ENCODE data around the gene OSBPL6. TPM values are rescaled to one million over a fixed set of nuclear protein-coding genes. Genes with fewer than 3 reads are reported as not detected.
"Not testable (repeated sequence)": the region's sequence is repeated elsewhere in the genome, so short reads cannot be mapped to it uniquely, and the experiment has no call there.

OSBPL6 gene
- total RNA-seq, 1 donor from 2014 or later, result 4.6 TPM

GRCh38 chr2:178320011-178320585 is 125.8 kb downstream of the OSBPL6 start:
- intact Hi-C loops (cut with micrococcal nuclease), result no loop called here
- no peak for ATAC-seq
- no peak for DNase-seq

GRCh38 chr2:178322068-178322467 is 127.8 kb downstream of the OSBPL6 start:
- no peak for DNase-seq
- no peak for ATAC-seq
- intact Hi-C loops (cut with micrococcal nuclease), result no loop called here

DNA sequence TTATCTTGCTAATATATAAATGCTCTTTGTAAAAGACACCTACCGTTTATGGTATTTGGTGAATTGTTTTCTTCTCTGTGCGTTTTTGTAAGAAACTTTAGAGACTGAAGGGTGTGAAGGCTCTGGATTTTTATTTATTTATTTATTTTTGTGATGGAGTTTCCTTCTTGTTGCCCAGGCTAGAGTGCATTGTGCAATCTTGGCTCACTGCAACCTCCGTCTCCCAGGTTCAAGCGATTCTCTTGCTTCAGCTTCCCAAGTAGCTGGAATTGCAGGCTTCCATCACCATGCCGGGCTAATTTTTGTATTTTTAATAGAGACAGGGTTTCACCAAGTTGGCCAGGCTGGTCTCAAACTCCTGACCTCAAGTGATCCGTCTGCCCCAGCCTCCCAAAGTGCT is 129.0 kb downstream of the OSBPL6 start:
- ATAC-seq; DNase-seq; intact Hi-C loops (cut with micrococcal nuclease): not testable (repeated sequence)

DNA sequence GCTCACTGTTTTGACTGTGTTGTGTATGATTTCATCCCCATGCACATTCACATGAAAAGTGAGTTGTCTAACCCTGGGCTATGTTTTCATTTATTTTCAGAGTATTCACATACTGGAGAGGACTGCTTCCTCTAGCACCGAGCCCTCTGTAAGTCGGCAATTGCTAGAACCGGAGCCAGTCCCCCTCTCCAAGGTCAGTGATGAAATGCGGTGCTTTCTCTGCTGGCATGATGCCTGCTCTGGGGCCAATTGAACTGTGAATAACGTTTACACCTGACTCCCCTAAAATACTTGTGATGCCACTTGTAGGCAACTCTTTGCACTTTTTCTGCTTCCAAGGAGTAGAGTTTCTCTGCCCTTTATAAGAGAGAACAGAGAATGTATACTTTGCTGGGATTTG is 129.8 kb downstream of the OSBPL6 start:
- intact Hi-C loops (cut with micrococcal nuclease), result no loop called here
- no peak for ATAC-seq
- no peak for DNase-seq

DNA sequence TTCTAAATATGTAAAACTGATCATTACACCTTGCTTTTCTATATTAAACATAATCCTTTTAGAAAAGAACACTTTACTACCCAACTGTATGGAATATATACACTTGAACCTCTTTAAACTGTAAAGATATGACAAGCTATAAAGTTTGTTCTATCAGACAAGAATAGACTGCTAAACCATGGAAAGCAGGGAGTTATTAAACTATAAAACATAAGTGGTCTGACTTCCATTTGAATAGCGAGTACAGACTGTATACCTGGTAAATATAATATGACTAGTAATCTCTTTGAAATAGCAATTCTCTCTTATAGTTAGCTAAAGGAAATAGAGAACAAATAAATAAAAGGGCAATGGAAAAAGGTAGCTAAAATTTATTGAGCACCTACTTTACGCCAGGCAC is 131.0 kb downstream of the OSBPL6 start:
- ATAC-seq, result no peak
- intact Hi-C loops (cut with micrococcal nuclease), result no loop called here
- no peak for DNase-seq

- DNase-seq (no peak), ATAC-seq (no peak)
- intact Hi-C loops (cut with micrococcal nuclease), result no loop called here
These were observed 133.2 kb downstream of the OSBPL6 start for GRCh38 chr2:178327516-178327915.

- intact Hi-C loops (cut with micrococcal nuclease), result no loop called here
- no peak for ATAC-seq
- DNase-seq, result no peak
These were observed 133.7 kb downstream of the OSBPL6 start for GRCh38 chr2:178328037-178328436.

DNA sequence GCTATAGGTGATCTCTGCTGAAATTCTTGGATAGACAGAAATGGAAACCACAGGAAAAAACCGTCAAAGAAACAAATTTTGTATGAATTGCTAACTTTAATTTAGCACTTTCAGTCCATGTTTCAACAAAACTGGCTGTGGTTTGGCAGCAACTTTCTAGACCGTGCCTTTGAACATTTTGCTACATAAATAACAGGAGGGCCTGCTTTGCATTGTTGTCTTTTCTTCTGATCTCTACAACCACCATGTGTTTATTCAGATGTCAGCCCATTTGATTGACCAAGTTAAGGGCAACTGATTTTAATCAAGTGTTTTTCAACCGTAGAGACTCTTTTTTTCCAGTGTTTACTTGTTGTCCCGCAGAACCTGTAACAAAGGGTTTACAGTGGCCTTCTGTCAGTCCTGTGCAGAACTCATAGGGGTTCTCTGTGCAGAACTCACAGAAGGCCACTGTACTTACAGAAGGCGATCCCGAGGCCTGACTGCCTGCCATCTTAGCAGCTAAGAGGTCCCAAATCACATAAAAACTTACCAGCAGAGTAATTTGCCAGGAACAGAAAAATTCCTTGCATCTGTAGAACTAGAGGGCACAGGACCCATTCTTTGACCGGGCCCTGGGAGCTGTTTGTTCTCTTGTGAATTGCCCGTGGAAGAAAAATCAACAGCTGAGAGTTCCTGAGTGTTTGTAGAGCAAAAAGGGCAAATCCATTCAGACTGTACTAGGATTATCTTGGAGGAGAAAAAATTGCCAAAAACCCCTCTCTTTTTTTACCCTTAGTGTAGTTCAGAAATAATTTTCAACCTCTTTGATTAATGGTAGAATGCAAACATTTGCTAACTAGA is 136.1 kb downstream of the OSBPL6 start:
- ATAC-seq (no peak), DNase-seq (no peak)
- intact Hi-C loops (cut with micrococcal nuclease), result no loop called here

GRCh38 chr2:178331474-178332432 is 137.4 kb downstream of the OSBPL6 start:
- DNase-seq, result no peak
- intact Hi-C loops (cut with micrococcal nuclease), result no loop called here
- ATAC-seq, result no peak

- no peak for ATAC-seq
- intact Hi-C loops (cut with micrococcal nuclease), result no loop called here
- no peak for DNase-seq
These were observed 139.5 kb downstream of the OSBPL6 start for GRCh38 chr2:178333851-178334250.

- no peak for ATAC-seq
- intact Hi-C loops (cut with micrococcal nuclease), result no loop called here
- DNase-seq, result no peak
These were observed 140.9 kb downstream of the OSBPL6 start for GRCh38 chr2:178335230-178335629.

- intact Hi-C loops (cut with micrococcal nuclease), result no loop called here
- ATAC-seq (no peak), DNase-seq (no peak)
These were observed 149.8 kb downstream of the OSBPL6 start for GRCh38 chr2:178344121-178344520.

GRCh38 chr2:178345951-178346350 is 151.6 kb downstream of the OSBPL6 start:
- DNase-seq (no peak), ATAC-seq (no peak)
- intact Hi-C loops (cut with micrococcal nuclease), result no loop called here

- no peak for DNase-seq
- intact Hi-C loops (cut with micrococcal nuclease), result no loop called here
- ATAC-seq, result no peak
These were observed 155.7 kb downstream of the OSBPL6 start for GRCh38 chr2:178350051-178350450.

GRCh38 chr2:178357704-178358103 is 163.4 kb downstream of the OSBPL6 start:
- intact Hi-C loops (cut with micrococcal nuclease); ATAC-seq; DNase-seq: not testable (repeated sequence)

DNA sequence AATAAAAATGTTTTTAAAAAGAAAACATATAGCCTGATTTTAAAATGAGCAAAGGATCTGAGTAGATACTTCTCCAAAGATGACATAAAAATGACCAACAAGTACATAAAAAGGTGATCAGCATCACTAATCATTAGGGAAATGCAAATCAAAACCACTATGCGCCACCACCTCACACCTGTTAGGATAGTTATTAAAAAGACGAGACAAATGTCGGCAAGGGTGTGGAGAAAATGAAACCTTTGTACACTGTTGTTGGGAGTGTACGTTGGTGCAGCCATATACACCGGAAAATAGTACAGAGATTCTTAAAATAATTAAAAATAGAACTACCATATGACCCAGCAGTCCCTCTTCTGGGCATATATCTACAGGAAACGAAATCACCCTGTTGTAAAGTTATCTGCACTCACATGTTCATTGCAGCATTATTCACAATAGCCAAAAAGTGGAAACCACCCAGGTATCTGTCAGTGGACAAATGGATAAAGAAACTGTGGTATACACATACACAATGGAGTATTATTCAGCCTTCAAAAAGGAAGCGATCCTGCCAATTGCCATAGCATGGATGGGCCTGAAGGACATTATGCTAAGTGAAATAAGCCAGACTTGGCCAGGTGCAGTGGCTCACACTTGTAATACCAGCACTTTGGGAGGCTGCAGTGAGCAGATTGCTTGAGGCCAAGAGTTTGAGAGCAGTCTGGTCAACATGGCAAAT is 165.0 kb downstream of the OSBPL6 start:
- no peak for ATAC-seq
- intact Hi-C loops (cut with micrococcal nuclease), result no loop called here
- DNase-seq, result no peak

GRCh38 chr2:178361588-178361987 is 167.3 kb downstream of the OSBPL6 start:
- no peak for ATAC-seq
- no peak for DNase-seq
- intact Hi-C loops (cut with micrococcal nuclease), result no loop called here

DNA sequence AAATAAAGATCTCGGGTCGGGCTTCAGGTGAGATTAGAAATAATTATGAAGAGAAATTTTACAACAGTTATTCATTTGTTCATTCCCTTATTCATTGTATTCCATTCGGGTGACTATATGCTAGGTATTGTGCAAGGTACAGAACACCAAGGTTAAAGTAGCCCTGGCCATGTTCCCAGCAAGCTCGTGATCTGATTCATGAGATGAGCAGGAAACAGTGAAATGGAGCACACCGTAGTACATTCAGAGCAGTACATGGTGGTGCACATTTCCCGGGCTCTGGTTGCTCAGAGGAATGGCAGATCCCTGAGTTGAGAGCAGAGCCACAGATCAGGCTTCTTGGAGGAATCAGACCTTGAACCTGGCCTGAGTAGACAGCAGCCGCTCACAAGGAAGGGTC is 168.9 kb downstream of the OSBPL6 start:
- DNase-seq (no peak), ATAC-seq (no peak)
- intact Hi-C loops (cut with micrococcal nuclease), result no loop called here

DNA sequence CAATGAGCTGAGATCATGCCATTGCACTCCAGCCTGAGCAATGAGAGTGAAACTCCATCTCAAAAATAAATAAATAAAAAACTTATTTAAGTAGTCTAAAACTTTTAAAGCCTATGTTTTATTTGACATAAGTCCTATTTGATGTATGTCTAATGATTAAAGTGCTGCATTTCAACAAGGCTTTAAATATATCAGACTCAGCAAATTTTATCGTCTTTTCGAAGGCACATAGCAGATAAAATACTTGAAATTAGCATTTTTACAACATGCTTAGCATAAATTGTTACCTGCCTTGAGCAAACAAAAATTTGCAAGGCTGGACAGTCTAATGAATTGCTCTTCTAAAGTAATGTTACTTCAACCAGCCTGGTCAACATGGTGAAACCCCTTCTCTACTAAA is 170.8 kb downstream of the OSBPL6 start:
- ATAC-seq, result no peak
- DNase-seq, result no peak
- intact Hi-C loops (cut with micrococcal nuclease), result no loop called here

Measured in left ventricle myocardium superior (tissue), 1 donor.